K562 (cell line): ENCODE measurements around the gene ACOT13. TPM values are rescaled to one million over a fixed set of nuclear protein-coding genes. Genes with fewer than 3 reads are reported as not detected.

Source experiments
- CHD2 ChIP-seq: IDR thresholded peaks from 2 replicates; pipeline ENCODE4 v1.6.1; 2011; ENCODE audit warnings: low read depth, low read length
- LCOR ChIP-seq: sonication (generic); formaldehyde crosslinking; IDR thresholded peaks from 2 replicates; pipeline ENCODE4 v1.8.0; 2022; ENCODE audit warnings: mild to moderate bottlenecking, missing genetic modification reagents
- PCBP1 ChIP-seq: fragments of 200-400 bp; formaldehyde crosslinking; IDR thresholded peaks from 2 replicates; pipeline ENCODE4 v1.6.1; 2018; ENCODE audit warnings: mild to moderate bottlenecking, low read depth, low read length; ENCODE audit not compliant: poor library complexity, severe bottlenecking
- PHB2 ChIP-seq: fragments of 450-650 bp; IDR thresholded peaks from 2 replicates; pipeline ENCODE4 v1.6.1; 2017; ENCODE audit warnings: low read depth
- PRPF4 ChIP-seq: fragments of 200-400 bp; formaldehyde crosslinking; IDR thresholded peaks from one replicate; pipeline ENCODE4 v1.6.1; 2017; ENCODE audit warnings: low read length, low read depth, mild to moderate bottlenecking; ENCODE audit not compliant: insufficient read depth, poor library complexity, severe bottlenecking
- RBFOX2 ChIP-seq: fragments of 200-400 bp; formaldehyde crosslinking; IDR thresholded peaks from 2 replicates; pipeline ENCODE4 v1.6.1; 2017; ENCODE audit warnings: low read depth, mild to moderate bottlenecking, low read length, moderate library complexity
- RBM22 ChIP-seq: fragments of 200-400 bp; formaldehyde crosslinking; IDR thresholded peaks from 2 replicates; pipeline ENCODE4 v1.6.1; 2018; ENCODE audit warnings: low read length, low read depth; ENCODE audit not compliant: poor library complexity, severe bottlenecking
- ZFPM2 ChIP-seq: fragments of 250-450 bp; sonication (Bioruptor Pico); IDR thresholded peaks from 2 replicates; pipeline ENCODE4 v1.5.1; 2022; ENCODE audit warnings: mild to moderate bottlenecking
- ZNF347 ChIP-seq: fragments of 450-650 bp; formaldehyde crosslinking; IDR thresholded peaks from 2 replicates; pipeline ENCODE4 v1.4.0; 2020; ENCODE audit warnings: low read depth, mild to moderate bottlenecking, moderate library complexity
- ZNF76 ChIP-seq: fragments of 250-450 bp; sonication (Bioruptor Pico); IDR thresholded peaks from 2 replicates; pipeline ENCODE4 v1.4.0; 2020; ENCODE audit warnings: mild to moderate bottlenecking, moderate library complexity, borderline replicate concordance
- polyA plus RNA-seq, 8 experiments: library from polyadenylated mRNA; depleted of rRNA in 4 of 8; stranded (reverse) in 5 of 8; unstranded in 3 of 8; fragments of >200 nt; fragmentation: Nextera tagmentation in 2 of 8; fragmentation: Illumina TruSeq in 1 of 8; extraction: Ambion mirVana in 2 of 8; extraction: Trizol in 1 of 8; gene quantifications; 2 replicates each; pipeline versions ENCODE4 v1.2.1 to v1.2.3, GENCODE V29; 2011 to 2014; ENCODE audit warnings: inconsistent platforms in 1 of 8, missing spikeins in 1 of 8
- total RNA-seq, 7 experiments: library from RNA; depleted of rRNA in 6 of 7; stranded (reverse); fragments of >200 nt in 6 of 7; fragmentation: Illumina TruSeq in 2 of 7; extraction: Trizol in 2 of 7; gene quantifications; 2 replicates each; pipeline versions ENCODE4 v1.2.1 to v1.2.3, GENCODE V29; 2011 to 2021; ENCODE audit warnings: low replicate concordance in 1 of 7
- TF ChIP-seq, protein P1 (sequence below), 2 experiments: fragments of 250-450 bp in 1 of 2; fragments of 450-650 bp in 1 of 2; sonication (Bioruptor Pico) in 1 of 2; IDR thresholded peaks; 2 replicates each; pipeline versions ENCODE4 v1.6.1 to v1.8.0; 2016 to 2021; ENCODE audit warnings: mild to moderate bottlenecking in 2 of 2, moderate library complexity in 2 of 2, missing compliant biosample characterization in 1 of 2, missing genetic modification characterization in 1 of 2
- TF ChIP-seq, protein P2 (sequence below): fragments of 450-650 bp; IDR thresholded peaks from 2 replicates; pipeline ENCODE4 v1.6.1; 2016

ACOT13 gene
- total and polyA plus RNA-seq, 9 of the 15 experiments (the other 6 are each of a cell fraction or from before 2014, with no cell fraction given): 14.1 to 129 (median 65.7) TPM

DNA sequence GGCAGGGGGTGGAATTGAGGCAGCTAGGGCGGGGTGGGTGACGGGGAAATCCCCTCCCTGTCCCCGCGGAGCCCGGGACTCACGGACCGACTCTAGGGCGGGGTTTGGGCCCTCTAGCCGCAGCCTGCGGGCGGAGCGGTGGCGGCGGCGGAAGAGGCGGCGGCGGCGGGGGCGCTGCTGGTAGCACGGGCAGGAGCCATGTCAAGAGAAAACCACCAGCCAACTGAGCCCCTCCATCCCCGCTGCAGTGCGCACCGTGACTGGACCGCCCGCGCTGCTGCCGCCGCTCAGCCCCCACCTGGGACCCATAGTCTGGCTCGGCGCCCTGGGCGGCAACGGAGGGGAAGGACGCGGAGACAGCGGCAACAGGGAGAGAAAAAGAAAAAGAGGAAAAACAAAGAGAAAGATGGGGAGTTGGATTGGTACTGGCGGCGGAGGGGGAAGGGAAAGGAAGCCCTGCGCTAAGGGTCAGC is 53.3 kb downstream of the ACOT13 start (continued):
- TF ChIP-seq, protein P1, sequence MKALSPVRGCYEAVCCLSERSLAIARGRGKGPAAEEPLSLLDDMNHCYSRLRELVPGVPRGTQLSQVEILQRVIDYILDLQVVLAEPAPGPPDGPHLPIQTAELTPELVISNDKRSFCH (CRISPR knock-in tag; IDR thresholded peaks at IDR 0.05): no peak
- TF ChIP-seq, protein P1 (tag; IDR thresholded peaks at IDR 0.05): no peak
- TF ChIP-seq PHB2 (no peak), ZNF76 (CRISPR knock-in tag) (no peak), PCBP1 (peak; percentile 94), CHD2 (peak; percentile 64; the same call in 1 of the 2 replicates), PRPF4 (peak; percentile 90), ZFPM2 (CRISPR knock-in tag) (0 out of 2 replicates have a peak, but pooled peaks have one; percentile 22), ZNF347 (CRISPR knock-in tag) (no peak), RBM22 (peak; percentile 99), LCOR (0 out of 2 replicates have a peak, but pooled peaks have one; percentile 33), RBFOX2 (peak; percentile 95)
- TF ChIP-seq, protein P2, sequence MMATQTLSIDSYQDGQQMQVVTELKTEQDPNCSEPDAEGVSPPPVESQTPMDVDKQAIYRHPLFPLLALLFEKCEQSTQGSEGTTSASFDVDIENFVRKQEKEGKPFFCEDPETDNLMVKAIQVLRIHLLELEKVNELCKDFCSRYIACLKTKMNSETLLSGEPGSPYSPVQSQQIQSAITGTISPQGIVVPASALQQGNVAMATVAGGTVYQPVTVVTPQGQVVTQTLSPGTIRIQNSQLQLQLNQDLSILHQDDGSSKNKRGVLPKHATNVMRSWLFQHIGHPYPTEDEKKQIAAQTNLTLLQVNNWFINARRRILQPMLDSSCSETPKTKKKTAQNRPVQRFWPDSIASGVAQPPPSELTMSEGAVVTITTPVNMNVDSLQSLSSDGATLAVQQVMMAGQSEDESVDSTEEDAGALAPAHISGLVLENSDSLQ: no peak
